Neural progenitor cell (in vitro differentiated cells): ENCODE measurements around the gene ZCCHC14.

ENCODE experiments used
- EZH2 ChIP-seq: fragments of 200-600 bp; sonication (generic); IDR thresholded peaks from 2 replicates; pipeline ENCODE4 v1.6.1; 2017; ENCODE audit warnings: antibody characterized with exemption, mild to moderate bottlenecking, moderate library complexity
- EZH2phosphoT487 ChIP-seq: fragments of 200-600 bp; sonication (generic); IDR thresholded peaks from 2 replicates; pipeline ENCODE4 v1.6.1; 2017; ENCODE audit warnings: antibody characterized with exemption
- TF ChIP-seq, protein P1 (sequence below): fragments of 200-600 bp; sonication (generic); IDR thresholded peaks from 2 replicates; pipeline ENCODE4 v1.5.1; 2017; ENCODE audit warnings: antibody characterized with exemption, mild to moderate bottlenecking

DNA sequence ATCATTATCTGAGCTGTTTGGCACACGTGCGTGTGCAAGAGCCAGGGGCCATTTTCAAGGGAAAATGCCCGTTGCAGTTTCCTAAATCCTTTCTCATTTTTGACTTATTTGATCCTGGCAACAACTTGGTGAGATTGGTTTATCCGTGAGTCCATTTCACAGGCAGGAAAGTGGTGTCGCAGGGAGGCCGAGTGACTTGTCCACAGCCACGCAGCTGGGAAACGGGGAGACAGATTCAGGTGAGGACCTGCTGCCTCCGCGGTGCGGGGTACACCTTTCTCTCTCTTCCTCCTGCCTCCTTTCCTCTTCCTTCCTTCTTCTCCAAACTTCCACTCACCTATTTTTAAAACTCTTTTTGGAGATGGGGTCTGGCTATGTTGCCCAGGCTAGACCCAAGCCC, 46.3 kb upstream of the ZCCHC14 start:
- no peak for TF ChIP-seq EZH2phosphoT487
- TF ChIP-seq, protein P1, sequence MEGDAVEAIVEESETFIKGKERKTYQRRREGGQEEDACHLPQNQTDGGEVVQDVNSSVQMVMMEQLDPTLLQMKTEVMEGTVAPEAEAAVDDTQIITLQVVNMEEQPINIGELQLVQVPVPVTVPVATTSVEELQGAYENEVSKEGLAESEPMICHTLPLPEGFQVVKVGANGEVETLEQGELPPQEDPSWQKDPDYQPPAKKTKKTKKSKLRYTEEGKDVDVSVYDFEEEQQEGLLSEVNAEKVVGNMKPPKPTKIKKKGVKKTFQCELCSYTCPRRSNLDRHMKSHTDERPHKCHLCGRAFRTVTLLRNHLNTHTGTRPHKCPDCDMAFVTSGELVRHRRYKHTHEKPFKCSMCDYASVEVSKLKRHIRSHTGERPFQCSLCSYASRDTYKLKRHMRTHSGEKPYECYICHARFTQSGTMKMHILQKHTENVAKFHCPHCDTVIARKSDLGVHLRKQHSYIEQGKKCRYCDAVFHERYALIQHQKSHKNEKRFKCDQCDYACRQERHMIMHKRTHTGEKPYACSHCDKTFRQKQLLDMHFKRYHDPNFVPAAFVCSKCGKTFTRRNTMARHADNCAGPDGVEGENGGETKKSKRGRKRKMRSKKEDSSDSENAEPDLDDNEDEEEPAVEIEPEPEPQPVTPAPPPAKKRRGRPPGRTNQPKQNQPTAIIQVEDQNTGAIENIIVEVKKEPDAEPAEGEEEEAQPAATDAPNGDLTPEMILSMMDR, result no peak
- TF ChIP-seq EZH2, result no peak
